Ecto neural progenitor cell (in vitro differentiated cells): ENCODE results near the gene SLC17A6.
A peak's percentile ranks its signal among the peaks of the same experiment; 100 is the strongest.

Experiments used
- DNase-seq: peaks from one replicate; pipeline ENCODE4 v3.0.0-alpha.2; 2018; ENCODE audit warnings: low spot score

SLC17A6 gene

GRCh38 chr11:22337596-22338485, at the start of gene SLC17A6:
Gene SLC17A6, plus strand, starts transcription at chr11:22338381. Its CDS starts 153 bp downstream, at chr11:22338534.
- DNase-seq, result peak; percentile 63

- no peak for DNase-seq
These were observed 35.8 kb upstream of the SLC17A6 start for GRCh38 chr11:22302368-22302767.

- no peak for DNase-seq
These were observed 33.7 kb upstream of the SLC17A6 start for GRCh38 chr11:22304337-22304961.

GRCh38 chr11:22317656-22318055, 20.5 kb upstream of the SLC17A6 start:
- no peak for DNase-seq

- no peak for DNase-seq
These were observed 6.4 kb upstream of the SLC17A6 start for GRCh38 chr11:22331771-22332170.

GRCh38 chr11:22336587-22336986, 1.6 kb upstream of the SLC17A6 start:
- no peak for DNase-seq

GRCh38 chr11:22339611-22340010, 1.4 kb downstream of the SLC17A6 start:
- DNase-seq, result no peak

- DNase-seq, result no peak
These were observed 2.1 kb downstream of the SLC17A6 start for GRCh38 chr11:22340235-22340634.

- DNase-seq, result peak; percentile 49
These were observed 2.8 kb downstream of the SLC17A6 start for GRCh38 chr11:22340701-22341587.

GRCh38 chr11:22341588-22341931, 3.4 kb downstream of the SLC17A6 start:
- DNase-seq, result peak; percentile 50

- DNase-seq, result no peak
These were observed 4.2 kb downstream of the SLC17A6 start for GRCh38 chr11:22342211-22343031.

- no peak for DNase-seq
These were observed 4.8 kb downstream of the SLC17A6 start for GRCh38 chr11:22343032-22343324.

GRCh38 chr11:22343371-22344032, 5.3 kb downstream of the SLC17A6 start:
- peak; percentile 53 for DNase-seq

- no peak for DNase-seq
These were observed 5.9 kb downstream of the SLC17A6 start for GRCh38 chr11:22344081-22344480.

- no peak for DNase-seq
These were observed 8.1 kb downstream of the SLC17A6 start for GRCh38 chr11:22346282-22346681.

- DNase-seq, result no peak
These were observed 9.8 kb downstream of the SLC17A6 start for GRCh38 chr11:22347857-22348487.

GRCh38 chr11:22349491-22349890, 11.3 kb downstream of the SLC17A6 start:
- no peak for DNase-seq

- no peak for DNase-seq
These were observed 21.1 kb downstream of the SLC17A6 start for GRCh38 chr11:22359295-22359694.

- no peak for DNase-seq
These were observed 33.0 kb downstream of the SLC17A6 start for GRCh38 chr11:22371160-22371559.

- no peak for DNase-seq
These were observed 48.9 kb downstream of the SLC17A6 start for GRCh38 chr11:22387126-22387525.
